Amniotic epithelial cell (primary cell): ENCODE measurements around the gene BCL7C.
A peak's percentile ranks its signal among the peaks of the same experiment; 100 is the strongest.

Experiments
- DNase-seq: peaks from one replicate; pipeline ENCODE4 v3.0.0-alpha.2; 2010; ENCODE audit warnings: low read depth

BCL7C gene

DNA sequence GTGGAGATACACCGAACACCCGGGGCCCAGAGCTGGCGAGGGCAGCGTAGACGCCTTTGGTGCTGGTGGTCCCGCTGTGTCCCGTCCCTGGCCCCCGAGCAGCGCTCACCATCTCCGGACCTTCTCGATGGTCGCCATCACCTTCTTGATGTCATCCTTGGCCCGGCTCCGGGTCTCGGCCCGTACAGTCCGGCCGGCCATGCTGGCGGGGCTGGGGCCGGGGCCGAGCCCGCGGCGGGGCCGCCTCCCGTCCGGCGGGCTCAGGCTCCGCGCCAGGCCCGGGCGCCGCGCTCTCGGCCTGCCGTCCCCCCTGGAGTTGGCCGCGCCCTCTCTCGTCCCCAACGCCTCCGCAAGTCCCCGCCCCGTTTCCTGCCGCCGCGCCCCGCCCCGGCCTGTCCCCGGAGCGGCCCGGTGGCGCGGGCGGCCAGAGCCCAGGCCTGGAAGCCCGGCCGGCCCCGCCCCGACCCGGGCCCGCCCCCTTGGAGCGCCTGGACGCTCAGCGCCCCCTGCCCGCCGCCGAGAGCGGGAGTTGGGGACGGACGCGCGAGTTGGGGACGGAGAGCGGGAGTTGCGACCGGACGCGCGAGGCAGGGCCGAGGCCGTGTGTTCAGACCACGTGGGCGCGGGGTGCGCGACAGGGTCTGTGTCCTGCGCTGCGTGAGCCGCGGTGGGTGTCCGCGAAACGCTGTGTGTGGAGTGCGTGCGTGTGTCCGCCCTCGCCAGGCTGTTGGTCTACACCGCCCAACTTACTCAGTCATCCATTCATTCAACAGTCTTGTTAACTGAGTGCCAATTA is at the start of gene BCL7C:
TSS of gene BCL7C (minus strand) at position 334 of the 796 bp plus-strand sequence. CDS start at position 201, 133 bp downstream.
- DNase-seq = peak; percentile 66

DNA sequence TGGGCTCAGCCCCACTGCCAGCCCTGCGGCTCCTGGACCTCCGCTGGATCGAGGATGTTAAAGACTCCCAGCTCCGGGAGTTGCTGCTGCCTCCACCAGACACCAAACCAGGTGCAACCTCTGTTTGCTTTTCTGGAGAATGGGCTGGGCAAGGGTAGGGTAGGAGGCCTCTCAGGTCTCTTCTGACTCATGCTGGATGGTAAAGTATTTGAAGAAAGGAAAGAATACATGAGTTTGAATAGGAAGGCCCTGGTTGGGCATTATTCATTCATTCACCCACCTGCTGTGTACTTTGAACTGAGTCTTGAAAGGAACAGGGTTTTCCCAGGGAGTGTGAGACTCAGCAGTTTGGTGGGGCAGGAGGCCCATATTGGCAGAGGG is 48.5 kb upstream of the BCL7C start:
- no peak for DNase-seq

DNA sequence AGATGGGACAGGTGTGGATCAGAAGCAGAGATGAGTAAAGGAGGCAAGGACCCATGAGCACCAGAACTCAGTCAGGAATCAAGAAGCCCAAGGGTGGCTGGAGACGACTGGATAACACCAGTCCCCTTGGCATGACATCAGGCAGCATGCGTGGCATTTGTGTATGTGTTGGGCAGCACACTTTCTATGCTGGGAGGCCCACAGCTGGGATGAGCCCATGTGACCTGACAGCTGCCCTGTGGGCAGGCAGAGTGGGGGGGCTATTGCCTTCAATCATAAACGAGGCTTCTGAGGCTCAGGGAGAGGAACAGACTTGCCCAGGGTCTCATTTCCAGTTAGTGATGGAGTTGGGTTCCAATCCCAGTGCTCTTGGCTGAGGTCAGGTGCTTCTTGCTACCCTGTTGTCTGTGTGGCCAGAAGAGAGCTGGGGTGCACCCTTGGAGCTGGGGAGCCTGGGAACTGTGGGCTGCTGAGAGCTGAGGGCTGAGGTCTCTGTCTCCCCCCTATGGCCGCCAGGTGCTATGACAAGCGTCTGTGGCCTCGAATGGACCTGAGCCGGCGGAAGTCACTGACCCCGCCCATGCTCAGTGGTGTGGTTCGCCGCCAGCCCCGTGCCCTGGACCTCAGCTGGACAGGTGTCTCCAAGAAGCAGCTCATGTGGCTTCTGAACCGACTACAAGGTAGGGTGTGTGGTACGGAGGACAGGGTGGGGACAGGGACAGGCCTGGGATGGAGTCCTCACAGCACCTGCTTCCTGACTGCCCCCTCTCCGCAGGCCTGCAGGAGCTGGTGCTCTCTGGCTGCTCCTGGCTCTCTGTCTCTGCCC is 47.9 kb upstream of the BCL7C start:
- peak; percentile 62 for DNase-seq

DNA sequence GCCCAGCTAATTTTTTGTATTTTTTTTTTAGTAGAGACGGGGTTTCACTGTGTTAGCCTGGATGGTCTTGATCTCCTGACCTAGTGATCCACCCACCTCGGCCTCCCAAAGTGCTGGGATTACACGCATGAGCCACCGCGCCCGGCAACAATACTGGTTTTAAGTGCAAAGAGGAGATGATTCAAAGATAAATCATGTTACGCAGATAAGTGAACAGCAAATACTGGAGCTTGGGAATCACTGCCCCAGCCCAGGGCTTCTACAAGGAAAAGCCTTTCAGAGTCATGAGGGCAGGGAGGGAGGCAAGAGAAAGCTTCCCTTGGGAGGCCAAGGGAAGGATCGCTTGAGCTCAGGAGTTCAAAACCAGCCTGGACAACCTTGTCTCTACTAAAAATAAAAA is 45.7 kb upstream of the BCL7C start:
- DNase-seq = peak; percentile 86

DNA sequence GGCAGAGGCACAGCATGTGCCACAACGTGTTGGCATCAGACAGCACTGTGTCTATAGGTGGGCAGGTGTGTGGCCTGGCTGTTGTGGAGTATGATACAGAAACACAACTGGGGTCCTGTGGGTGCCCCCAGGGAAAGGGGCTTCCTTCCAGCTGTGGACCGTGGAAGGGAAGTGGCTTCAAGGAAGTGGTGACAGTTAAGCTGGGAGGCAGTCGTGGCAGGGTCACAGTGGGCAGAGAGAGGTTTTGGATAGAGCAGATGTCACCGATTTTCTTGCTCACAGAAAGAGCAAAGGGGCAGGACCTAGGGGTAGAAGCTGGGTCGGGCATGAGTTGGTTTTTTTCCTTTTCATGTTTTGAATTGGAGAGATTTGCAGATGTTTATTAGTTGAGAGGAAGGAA is 43.8 kb upstream of the BCL7C start:
- no peak for DNase-seq

DNA sequence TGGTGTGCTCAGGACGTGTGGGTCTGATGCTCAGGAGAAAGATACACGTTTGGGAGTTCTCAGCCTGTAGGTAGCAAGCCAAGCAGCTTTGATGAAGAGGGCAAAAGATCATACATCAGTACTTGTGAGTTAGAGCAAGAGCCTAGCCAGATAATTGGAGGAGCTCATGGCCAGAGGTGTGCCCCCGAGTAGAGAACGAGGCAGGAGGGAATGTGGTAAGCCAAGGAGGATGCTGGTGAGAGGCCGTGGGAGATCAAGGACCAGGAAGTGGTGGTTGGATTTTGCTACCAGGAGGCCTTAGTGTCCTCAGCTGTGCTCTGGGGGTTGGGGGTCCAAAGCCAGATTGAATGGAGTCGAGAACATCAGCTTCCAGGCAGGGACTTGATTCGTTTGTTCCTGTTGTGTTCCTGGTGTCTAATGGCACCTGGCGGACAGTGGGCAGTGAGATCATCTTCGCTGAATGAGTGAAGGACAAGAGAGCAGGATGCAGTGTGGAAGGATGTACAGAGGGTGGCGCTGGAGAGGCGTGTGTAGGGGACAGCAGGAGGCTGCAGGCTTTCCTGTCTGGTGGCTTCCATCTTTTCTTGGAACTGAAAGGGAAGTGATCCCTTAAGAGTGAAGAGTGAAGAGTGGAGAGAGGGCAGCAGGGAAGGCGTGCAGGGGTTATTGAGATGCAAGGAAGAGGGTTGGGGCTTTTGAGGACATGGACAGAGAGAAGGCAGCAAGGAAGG is 41.1 kb upstream of the BCL7C start:
- DNase-seq = peak; percentile 62

DNA sequence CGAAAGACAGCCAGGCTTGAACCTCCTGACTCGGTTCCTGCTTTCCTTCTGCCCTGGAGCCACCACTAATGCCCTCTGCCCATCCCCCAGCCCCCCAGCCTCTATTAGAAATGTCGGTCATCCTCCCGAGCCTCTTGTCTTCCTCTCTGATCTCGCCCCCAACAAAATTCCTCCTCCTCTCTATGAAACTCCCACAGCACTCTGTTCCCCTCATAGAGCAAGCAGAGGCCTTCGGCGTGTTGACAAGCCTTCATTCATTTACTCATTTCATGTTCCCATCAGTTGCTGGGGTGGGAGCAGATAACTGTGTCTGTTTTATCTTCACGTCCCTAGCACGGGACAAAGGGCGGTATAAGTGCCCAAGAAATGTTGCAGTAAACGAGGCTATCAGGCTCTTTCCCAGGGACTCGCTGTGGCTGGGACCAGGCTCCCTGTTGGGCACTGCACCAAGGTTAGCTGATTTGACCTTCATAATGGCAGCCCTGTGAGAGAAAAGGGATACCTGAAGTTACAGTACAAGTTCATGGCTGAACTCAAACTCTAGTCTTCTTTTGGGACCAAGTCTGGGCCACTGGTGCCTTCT is 37.3 kb upstream of the BCL7C start:
- DNase-seq = no peak

DNA sequence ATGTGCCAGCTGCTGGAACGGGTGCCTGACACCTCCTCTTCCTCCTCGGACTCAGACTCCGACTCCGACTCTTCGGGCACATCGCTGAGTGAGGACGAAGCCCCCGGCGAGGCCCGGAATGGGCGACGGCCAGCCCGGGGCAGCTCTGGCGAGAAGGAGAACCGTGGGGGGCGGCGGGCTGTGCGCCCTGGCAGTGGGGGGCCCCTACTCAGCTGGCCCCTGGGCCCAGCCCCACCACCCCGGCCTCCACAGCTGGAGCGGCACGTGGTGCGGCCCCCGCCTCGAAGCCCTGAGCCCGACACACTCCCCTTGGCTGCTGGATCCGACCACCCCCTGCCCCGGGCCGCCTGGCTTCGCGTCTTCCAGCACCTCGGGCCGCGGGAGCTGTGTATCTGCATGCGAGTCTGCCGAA is 36.3 kb upstream of the BCL7C start:
- DNase-seq = no peak

DNA sequence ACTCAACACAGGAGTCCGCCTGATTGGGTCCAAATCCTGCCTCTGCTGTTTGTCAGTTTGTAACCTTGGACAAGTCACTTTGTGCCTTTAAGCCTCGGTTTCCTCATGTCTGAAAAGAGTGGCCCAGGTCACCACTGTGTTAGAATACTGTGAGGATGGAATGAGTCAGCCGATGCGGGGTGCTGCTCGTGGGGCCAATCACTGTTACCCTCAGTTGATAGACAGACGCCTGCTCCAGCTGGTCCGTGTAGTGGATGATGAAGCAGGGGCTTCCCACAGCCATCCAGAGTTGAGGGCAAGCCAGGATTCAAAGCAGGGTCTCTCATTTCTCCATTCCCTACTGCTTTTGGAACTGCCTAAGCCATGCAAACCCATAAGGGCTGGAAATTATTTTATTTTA is 35.3 kb upstream of the BCL7C start:
- DNase-seq = no peak

DNA sequence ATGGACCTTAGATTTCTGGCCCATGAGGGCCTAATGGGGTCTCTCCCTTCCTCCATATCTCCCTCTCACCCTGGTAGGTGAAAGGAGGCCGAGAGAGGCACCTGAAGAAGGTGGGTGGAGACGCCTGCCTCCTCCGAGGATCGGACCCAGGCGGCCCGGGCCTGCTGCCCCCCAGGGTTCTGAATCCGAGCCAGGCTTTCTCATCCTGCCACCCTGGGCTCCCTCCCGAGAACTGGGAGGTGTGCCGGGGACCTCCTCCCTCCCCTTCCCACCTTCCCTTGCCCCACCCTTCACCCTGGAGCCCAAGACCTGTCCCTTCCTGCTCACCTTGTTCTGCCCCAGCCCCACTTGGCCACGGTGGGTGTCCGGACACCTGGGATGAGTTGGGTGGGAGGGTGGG is 34.5 kb upstream of the BCL7C start:
- no peak for DNase-seq

DNA sequence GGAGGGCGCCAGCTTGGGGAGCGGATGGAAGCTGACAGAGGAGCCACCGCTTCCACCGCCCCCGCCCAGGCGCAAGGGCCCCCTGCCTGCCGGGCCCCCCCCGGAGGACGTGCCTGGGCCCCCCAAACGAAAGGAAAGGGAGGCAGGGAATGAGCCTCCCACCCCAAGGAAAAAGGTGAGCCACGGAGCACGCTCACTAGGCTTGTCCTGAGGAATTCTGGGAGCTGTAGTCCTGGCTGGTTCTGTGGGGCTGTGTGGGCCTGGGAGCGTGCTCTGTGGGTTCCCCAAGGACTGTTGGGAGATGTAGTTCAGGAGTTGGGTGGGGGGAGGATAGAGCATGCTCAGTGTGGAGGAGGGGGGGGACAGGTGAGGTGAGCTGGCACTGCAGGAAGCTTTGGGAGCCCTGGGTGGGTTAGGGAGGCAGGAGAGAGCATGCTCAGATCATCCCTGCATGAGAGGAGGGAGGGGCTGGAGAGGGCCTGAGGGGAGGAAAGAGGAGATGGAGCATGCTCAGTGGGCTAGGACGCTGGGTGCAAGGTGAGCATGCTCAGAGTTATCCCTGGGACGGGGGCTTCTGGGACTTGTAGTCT is 34.0 kb upstream of the BCL7C start:
- DNase-seq = peak; percentile 37

DNA sequence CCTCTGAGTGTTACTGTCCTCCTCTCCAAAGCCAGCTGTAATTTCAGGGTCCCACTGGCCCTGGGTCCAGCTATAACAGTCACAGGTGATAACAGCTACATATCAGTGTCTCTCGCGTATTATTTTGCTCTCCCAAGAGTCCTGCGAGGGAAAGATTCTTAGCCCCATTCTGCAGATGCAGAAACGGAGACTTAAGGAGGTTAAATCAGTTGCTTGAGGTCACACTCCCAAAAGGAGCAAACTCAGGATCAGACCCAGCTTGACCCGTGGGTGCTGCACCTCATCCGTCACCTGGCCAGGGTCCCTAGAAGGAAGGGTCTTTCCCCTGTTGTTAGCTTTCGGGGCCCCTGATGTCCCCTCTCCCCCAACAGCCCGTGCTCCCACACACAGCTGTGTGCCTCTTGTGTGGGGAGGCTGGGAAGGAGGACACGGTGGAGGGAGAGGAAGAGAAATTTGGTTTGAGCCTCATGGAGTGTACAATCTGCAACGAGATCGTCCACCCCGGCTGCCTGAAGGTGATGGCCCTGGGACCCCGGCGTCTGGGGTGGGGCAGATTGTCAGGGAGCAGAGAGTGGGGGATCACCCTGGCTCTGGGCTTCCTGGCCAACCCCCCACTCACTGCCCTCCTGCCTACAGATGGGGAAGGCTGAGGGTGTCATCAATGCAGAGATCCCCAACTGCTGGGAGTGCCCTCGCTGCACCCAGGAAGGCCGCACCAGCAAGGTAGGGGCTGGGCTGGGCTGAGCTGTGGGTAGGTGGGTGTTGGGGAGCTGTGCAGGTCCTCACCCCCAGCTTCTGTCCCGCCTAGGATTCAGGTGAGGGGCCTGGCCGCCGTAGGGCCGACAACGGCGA is 33.3 kb upstream of the BCL7C start:
- DNase-seq = no peak

DNA sequence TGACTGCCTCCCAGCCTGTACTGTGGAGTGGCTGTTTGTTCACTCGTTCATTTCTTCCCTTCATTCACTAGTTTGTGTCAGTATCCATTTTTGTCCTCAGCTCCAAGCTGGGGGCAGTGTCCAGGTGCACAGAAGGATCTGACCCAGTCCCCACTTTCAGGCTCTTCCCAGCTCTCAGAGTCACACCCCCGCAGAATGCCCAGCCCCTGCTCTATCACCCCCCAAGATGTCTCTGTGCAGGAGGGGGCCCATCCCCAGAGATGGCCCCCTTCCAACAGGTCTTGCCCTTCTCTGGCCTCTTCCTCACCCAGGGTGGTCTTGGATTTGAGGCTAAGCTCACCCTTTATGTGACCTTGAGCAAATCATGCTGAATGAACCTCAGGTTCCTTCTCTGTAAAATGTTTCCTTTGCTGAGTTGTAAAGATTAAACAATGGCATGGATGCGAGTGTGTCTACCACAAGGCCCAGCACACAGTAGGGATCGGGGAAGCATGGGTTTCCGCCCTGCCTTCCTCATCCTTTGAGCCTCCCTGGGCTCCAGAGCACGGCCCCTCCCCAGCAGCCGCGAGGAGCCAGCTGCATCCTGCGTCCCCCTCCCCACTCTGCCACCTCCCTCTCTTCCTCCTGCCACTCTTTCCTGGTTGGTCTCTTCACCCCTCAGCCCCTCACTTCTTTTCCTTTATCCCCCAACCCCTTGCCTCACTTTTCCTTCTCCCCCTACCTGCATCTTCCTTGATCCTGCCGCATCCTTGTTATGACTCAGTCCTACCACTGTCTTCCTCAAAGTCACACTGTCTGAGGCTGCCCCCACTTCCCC is 32.3 kb upstream of the BCL7C start:
- DNase-seq = no peak

DNA sequence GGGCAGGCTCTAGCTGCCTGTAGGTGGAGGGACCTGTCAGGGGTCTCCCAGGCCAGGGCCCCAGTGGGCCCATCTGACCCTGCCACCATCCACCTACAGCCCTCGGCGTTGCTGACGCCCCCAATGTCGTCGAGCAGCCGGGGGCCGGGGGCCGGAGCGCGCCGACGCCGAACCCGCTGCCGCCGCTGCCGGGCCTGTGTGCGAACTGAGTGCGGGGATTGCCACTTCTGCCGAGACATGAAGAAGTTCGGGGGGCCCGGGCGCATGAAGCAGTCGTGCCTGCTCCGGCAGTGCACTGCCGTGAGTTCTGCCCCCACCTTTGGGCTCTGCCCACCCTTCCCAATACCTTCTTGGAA is 31.7 kb upstream of the BCL7C start:
- no peak for DNase-seq

DNA sequence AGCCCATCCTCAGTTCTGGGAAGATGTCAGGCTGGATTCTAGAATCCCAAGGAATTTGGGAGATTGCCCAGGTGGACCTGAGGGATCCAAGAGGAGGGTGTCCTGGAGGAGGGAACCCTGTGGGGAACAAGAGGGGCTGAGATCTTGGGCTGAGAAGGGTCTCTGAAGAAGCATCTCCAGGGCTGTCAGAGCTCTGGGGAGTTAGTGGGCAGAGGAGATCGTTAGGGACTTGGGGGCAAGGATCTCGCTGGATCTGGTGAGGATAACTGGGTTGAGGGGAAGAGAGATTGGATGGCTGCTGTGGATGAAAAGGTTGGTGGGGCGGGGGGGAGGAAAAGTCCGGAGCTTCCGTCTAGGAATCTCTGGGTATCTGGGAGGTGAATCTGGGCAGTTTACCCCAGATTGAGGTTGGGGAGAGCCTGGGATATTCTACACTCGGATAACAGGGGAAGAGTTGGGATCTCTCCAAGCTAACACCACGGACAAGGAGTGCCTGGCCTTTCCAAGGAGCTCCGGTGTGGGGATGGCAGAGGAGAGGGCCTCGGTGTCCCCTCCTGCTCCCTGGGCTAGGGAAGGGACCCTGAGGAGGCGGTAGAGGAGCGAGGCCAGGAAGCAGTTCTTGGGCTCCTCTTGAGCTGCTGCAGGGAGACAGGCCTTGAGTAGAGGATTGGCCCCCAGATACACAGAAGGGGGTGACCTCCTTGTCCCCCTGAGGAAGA is 31.2 kb upstream of the BCL7C start:
- DNase-seq = no peak

DNA sequence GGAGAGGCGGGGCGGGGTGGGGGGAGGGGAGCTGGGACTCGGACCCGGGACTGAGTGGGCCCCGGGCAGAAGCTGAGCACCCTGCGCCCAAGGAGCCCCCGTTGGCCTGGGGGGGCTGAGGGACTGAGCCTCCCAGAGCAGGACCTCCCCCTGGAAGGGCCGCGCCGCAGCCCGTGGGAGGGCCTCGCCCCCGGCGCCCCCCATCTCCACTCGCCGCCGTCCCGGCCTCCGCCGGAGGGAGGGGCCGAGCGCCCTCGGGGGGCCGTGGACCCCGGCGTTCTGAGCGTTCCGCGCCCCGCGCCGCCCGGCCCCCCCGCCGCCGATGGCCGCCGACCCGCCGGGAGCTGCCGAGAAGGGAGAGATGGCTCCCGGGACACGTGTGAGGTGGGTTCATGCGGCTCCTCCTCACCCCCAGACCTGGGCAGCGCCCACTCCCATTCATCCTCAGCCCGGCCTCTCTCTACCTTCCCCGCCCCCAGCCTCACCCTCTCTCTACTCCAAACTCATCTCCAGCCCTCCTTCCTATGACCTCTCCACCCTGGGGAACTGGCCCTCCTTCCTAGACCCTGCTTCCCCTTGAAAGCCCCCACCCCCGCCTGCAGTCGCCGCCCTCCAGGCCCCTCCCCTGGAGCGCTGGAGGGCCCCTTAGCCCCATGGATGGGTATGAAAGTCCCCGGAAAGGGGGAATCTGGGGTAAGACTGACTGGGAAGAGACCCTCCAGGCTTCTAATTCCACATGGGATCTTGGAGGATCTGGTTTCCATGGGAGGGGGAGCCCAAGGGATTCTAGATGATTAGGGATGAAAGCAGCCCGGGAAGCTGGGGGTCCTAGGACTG is 30.4 kb upstream of the BCL7C start:
- DNase-seq = no peak

DNA sequence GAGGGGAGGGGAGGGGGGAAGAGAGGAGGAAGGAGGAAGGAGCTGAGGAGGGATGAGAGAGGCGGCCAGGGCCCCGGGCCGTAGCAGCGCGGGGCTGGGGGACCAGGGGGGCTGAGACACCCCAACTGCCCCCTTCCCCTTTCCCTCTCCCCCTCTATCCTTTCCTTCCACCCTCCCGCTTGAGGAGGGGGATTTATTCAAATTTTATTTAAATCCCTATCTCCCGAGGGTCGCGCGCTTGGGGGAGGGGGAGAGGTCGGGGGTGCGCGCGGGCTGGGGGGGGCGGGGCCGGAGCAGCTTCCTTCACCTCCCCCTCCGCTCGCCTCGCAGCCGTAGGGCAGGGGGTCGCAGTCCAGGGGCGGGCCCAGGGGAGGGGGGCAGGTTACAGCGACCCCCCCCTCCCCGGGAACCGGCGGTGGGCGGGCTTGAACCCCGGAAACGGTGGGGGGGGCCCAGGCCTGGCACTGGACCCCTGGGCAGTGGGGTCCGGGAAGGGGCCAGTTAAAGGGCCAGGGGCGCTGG is 29.7 kb upstream of the BCL7C start, which contains the start of gene FBXL19:
TSS of gene FBXL19 (plus strand) at position 19 of the 522 bp plus-strand sequence. CDS start 2,183 bp downstream, outside the sequence.
- DNase-seq = no peak

DNA sequence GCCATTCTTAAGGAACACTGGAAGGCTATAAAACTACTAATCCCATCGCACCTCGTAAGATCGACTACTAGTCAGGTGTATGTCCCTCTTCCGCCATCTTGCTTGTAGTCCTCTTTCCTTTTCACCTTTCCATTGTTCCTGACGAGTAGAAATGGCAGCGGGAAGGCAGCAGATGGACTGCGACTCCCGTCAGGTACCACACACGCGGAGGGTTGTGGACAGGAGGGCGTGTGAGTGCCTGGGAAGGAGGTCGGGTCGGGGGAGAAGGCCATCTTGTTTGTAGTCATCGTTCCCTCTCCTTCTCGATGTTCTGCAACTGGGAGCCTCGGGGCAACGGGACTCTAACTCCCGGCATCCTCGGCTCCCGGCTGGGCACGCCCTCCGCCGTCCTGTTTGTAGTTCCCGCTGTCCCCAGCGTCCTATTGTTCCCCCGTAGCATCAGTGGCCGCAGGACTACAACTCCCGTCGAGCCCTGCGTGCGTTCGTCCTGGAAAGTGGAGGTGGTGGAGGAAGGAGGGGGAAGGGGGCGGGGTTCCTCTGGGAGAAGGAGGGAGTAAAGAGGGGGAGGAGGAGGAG is 29.2 kb upstream of the BCL7C start:
- peak; percentile 100 for DNase-seq
